Caco-2 (cell line): ENCODE measurements around the gene ODAD2. TPM values are rescaled to one million over a fixed set of nuclear protein-coding genes. Genes with fewer than 3 reads are reported as not detected.

ENCODE experiments used
- BruUV-seq: library from RNA; stranded (reverse); fragments of 400-500 nt; replicated peaks from 2 replicates; lab custom pipeline; 2021; lab: Mats Ljungman, UMichigan
- CTCF ChIA-PET: fragments of 300-600 bp; sonication (Branson Sonifier 250); formaldehyde crosslinking; loops from one replicate; lab custom pipeline; 2022; ENCODE audit warnings: antibody characterized with exemption; lab: Charles Lee
- POLR2A ChIA-PET: fragments of 300-600 bp; sonication (Branson Sonifier 250); formaldehyde crosslinking; loops from one replicate; lab custom pipeline; 2022; ENCODE audit warnings: antibody characterized with exemption; lab: Charles Lee
- DNase-seq, 2 experiments: peaks; one replicate each; pipeline versions ENCODE4 v3.0.0 to v3.0.0-alpha.2; 2020 to 2022
- H3K27me3 ChIP-seq: replicated peaks from 2 replicates; pipeline ENCODE4 v1.6.0; 2011; ENCODE audit warnings: low read length; ENCODE audit not compliant: control insufficient read depth, insufficient read depth
- H3K36me3 ChIP-seq: 2 replicates; pipeline ENCODE4 v1.5.1; 2011; ENCODE audit warnings: low read length; ENCODE audit not compliant: control insufficient read depth, insufficient read depth
- H3K4me1 ChIP-seq: fragments of 250-450 bp; sonication (Bioruptor Pico); 2 replicates; pipeline ENCODE4 v1.5.1; 2020; ENCODE audit warnings: mild to moderate bottlenecking
- H3K4me3 ChIP-seq: 2 replicates; pipeline ENCODE4 v1.5.1; 2011; ENCODE audit warnings: low read depth, mild to moderate bottlenecking, control low read depth, low read length
- H3K9me3 ChIP-seq: fragments of 250-450 bp; sonication (Bioruptor Pico); 2 replicates; pipeline ENCODE4 v1.5.1; 2020; ENCODE audit warnings: mild to moderate bottlenecking, moderate library complexity
- H3K27ac Mint-ChIP-seq: one replicate; pipeline ENCODE4 v1.8.0; 2022; ENCODE audit warnings: mixed read lengths; ENCODE audit not compliant: unreplicated experiment
- H3K27me3 Mint-ChIP-seq: one replicate; pipeline ENCODE4 v1.8.0; 2022; ENCODE audit warnings: mixed read lengths; ENCODE audit not compliant: insufficient read depth, unreplicated experiment
- H3K36me3 Mint-ChIP-seq: one replicate; pipeline ENCODE4 v1.8.0; 2022; ENCODE audit warnings: mild to moderate bottlenecking, mixed read lengths; ENCODE audit not compliant: insufficient read depth, unreplicated experiment
- H3K4me1 Mint-ChIP-seq: one replicate; pipeline ENCODE4 v1.8.0; 2022; ENCODE audit warnings: low read depth, mixed read lengths; ENCODE audit not compliant: unreplicated experiment
- H3K4me3 Mint-ChIP-seq: one replicate; pipeline ENCODE4 v1.8.0; 2022; ENCODE audit warnings: mild to moderate bottlenecking, moderate library complexity, mixed read lengths; ENCODE audit not compliant: unreplicated experiment
- H3K9me3 Mint-ChIP-seq: one replicate; pipeline ENCODE4 v1.8.0; 2022; ENCODE audit warnings: mixed read lengths; ENCODE audit not compliant: unreplicated experiment
- intact Hi-C: fragments of 100-400 bp; cut with micrococcal nuclease; formaldehyde crosslinking; loops from one replicate; pipeline ENCODE4 v1.10.0; 2022; ENCODE audit not compliant: unreplicated experiment
- total RNA-seq: library from RNA; stranded (reverse); gene quantifications from 2 replicates; pipeline ENCODE4 v1.2.3, GENCODE V29; 2022
- TF ChIP-seq, protein P1 (sequence below), 2 experiments: fragments of 200-600 bp in 1 of 2; IDR thresholded peaks; 1 replicate in 1 of 2; 2 replicates in 1 of 2; pipeline versions ENCODE4 v1.5.1 to v1.8.0; 2011 to 2022; ENCODE audit warnings: antibody characterized with exemption in 1 of 2, control low read depth in 1 of 2, inconsistent platforms in 1 of 2, low read depth in 1 of 2, low read length in 1 of 2, mild to moderate bottlenecking in 1 of 2, moderate library complexity in 1 of 2; ENCODE audit not compliant: insufficient read depth in 1 of 2, severe bottlenecking in 1 of 2, unreplicated experiment in 1 of 2

ODAD2 gene
- total RNA-seq, 1 experiment from 2014 or later: not detected

DNA sequence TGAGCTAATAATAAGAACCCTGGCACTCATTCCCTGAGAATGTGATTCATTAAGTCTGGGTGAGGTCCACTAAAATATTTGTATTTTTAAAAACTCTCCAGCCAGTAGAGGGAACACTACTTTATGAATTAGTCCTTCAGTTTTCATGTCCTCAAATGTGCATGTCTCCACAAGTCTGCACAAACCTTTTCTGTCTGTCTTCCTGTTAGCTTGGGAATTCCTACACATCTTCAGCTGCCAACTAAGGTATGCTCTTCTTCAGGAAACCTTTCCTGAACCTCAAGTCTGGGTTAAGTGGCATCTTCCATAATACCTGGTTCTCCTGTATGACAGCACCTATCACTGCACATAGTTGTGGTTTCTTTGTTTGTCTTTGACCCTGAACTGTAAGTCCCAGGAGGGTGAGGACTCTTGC, 133.7 kb downstream of the ODAD2 start:
- Mint-ChIP-seq H3K9me3 (peaks cover 11% of the 10 kb centered on the region), H3K4me3 (no peak overlapping the region), H3K36me3 (peaks cover 5% of the 10 kb centered on the region), H3K27me3 (peaks cover 20% of the 10 kb centered on the region), H3K4me1 (no peaks in the 10 kb centered on the region), H3K27ac (no peak overlapping the region)
- DNase-seq: no peak
- H3K9me3 ChIP-seq: no peaks in the 10 kb centered on the region; the same call in 1 of the 2 replicates
- H3K27me3 ChIP-seq: no peaks in the 10 kb centered on the region
- ChIA-PET POLR2A (no interaction called here), CTCF (no interaction called here)
- BruUV-seq: no TSS peak
- intact Hi-C loops: loop anchor here (2.0 kb wide), 1 partner anchor 314 kb away; no protein-coding TSS in a partner anchor
- TF ChIP-seq, protein P1, sequence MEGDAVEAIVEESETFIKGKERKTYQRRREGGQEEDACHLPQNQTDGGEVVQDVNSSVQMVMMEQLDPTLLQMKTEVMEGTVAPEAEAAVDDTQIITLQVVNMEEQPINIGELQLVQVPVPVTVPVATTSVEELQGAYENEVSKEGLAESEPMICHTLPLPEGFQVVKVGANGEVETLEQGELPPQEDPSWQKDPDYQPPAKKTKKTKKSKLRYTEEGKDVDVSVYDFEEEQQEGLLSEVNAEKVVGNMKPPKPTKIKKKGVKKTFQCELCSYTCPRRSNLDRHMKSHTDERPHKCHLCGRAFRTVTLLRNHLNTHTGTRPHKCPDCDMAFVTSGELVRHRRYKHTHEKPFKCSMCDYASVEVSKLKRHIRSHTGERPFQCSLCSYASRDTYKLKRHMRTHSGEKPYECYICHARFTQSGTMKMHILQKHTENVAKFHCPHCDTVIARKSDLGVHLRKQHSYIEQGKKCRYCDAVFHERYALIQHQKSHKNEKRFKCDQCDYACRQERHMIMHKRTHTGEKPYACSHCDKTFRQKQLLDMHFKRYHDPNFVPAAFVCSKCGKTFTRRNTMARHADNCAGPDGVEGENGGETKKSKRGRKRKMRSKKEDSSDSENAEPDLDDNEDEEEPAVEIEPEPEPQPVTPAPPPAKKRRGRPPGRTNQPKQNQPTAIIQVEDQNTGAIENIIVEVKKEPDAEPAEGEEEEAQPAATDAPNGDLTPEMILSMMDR (IDR thresholded peaks at IDR 0.05; ENCODE audit: insufficient read depth in 1 of 2, low read depth in 1 of 2, low read length in 1 of 2, severe bottlenecking in 1 of 2, unreplicated experiment in 1 of 2): peak in 1 of 2 experiments; percentile 7
- H3K36me3 ChIP-seq: no peaks in the 10 kb centered on the region
- no peak overlapping the region for H3K4me3 ChIP-seq
- no peaks in the 10 kb centered on the region for H3K4me1 ChIP-seq

DNA sequence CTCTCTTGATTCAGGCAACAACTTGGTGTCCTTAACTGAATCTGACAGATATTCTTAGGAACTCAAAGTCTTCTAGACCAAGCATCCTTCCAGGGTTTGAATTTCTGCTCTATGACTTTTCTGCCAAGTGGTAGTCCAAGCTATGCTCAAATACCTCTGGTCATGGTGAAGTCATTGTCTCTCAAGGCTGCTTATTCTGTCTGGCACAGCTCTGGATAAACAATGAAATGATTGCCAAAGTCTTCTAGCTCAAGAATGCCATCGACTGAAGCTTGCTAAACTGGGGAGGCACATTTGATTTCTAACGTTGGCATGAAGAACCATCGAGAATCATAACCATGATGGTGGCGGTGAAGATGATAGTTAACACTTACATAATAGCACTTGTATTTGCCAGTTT, 137.1 kb downstream of the ODAD2 start:
- ChIA-PET POLR2A (no interaction called here), CTCF (no interaction called here)
- no peaks in the 10 kb centered on the region for H3K4me1 Mint-ChIP-seq
- Histone ChIP-seq H3K27me3 (no peaks in the 10 kb centered on the region), H3K36me3 (no peaks in the 10 kb centered on the region), H3K4me1 (no peaks in the 10 kb centered on the region), H3K9me3 (no peaks in the 10 kb centered on the region; the same call in 1 of the 2 replicates), H3K4me3 (no peak overlapping the region)
- TF ChIP-seq, protein P1 (IDR thresholded peaks at IDR 0.05; ENCODE audit: insufficient read depth in 1 of 2, low read depth in 1 of 2, low read length in 1 of 2, severe bottlenecking in 1 of 2, unreplicated experiment in 1 of 2): no peak
- no peak overlapping the region for H3K27ac Mint-ChIP-seq
- H3K4me3 Mint-ChIP-seq: no peak overlapping the region
- no peaks in the 10 kb centered on the region for H3K36me3 Mint-ChIP-seq
- no peaks in the 10 kb centered on the region for H3K9me3 Mint-ChIP-seq
- no peak for DNase-seq
- intact Hi-C loops: no loop called here
- H3K27me3 Mint-ChIP-seq: peaks cover 18% of the 10 kb centered on the region
- no TSS peak for BruUV-seq

DNA sequence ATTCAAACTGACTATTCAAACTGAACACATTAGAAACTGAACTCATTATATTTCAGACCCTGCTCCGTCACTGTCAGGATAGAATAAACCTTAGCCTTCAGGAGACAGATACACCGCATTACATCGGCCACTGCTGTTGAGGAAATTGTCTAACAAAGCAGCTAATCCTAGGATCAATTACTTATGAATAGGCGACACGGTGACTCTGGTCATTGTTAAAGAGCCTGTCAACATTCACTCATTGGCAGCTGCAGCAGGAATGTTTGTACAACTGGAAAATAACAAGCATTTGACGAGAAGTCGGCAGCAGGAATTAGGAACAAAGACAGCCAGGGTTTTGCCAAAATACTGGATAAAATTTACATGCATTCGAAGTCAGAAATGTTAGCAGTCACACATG, 141.3 kb downstream of the ODAD2 start:
- no peaks in the 10 kb centered on the region for H3K36me3 Mint-ChIP-seq
- intact Hi-C loops: no loop called here
- TF ChIP-seq, protein P1 (IDR thresholded peaks at IDR 0.05; ENCODE audit: insufficient read depth in 1 of 2, low read depth in 1 of 2, low read length in 1 of 2, severe bottlenecking in 1 of 2, unreplicated experiment in 1 of 2): no peak
- no TSS peak for BruUV-seq
- H3K27ac Mint-ChIP-seq: no peak overlapping the region
- H3K4me3 Mint-ChIP-seq: no peak overlapping the region
- peaks cover 14% of the 10 kb centered on the region for H3K27me3 Mint-ChIP-seq
- Histone ChIP-seq H3K4me1 (no peaks in the 10 kb centered on the region), H3K4me3 (no peak overlapping the region), H3K27me3 (no peaks in the 10 kb centered on the region), H3K9me3 (no peaks in the 10 kb centered on the region; the same call in 1 of the 2 replicates), H3K36me3 (no peaks in the 10 kb centered on the region)
- CTCF ChIA-PET: no interaction called here
- H3K4me1 Mint-ChIP-seq: no peaks in the 10 kb centered on the region
- POLR2A ChIA-PET: no interaction called here
- H3K9me3 Mint-ChIP-seq: no peaks in the 10 kb centered on the region
- no peak for DNase-seq
